ENCODE results near the gene NDUFA3. TPM values are rescaled to one million over a fixed set of nuclear protein-coding genes. Genes with fewer than 3 reads are reported as not detected.
A peak's percentile ranks its signal among the peaks of the same experiment; 100 is the strongest.

NDUFA3 gene
- total RNA-seq, 1 donor from 2014 or later: 77.4 TPM

GRCh38 chr19:54155694-54156093, 53.0 kb downstream of the NDUFA3 start:
- DNase-seq (ENCODE audit: low spot score): no peak
- Mint-ChIP-seq H3K4me1 (ENCODE audit: low read depth) (peaks cover 31% of the 10 kb centered on the region), H3K36me3 (ENCODE audit: low read depth) (peaks cover 27% of the 10 kb centered on the region), H3K4me3 (ENCODE audit: unreplicated experiment) (no peak overlapping the region), H3K27ac (ENCODE audit: unreplicated experiment) (no peak overlapping the region), H3K27me3 (ENCODE audit: low read depth) (no peaks in the 10 kb centered on the region), H3K9me3 (ENCODE audit: low read depth) (no peaks in the 10 kb centered on the region)
- no peak for TF ChIP-seq CTCF (IDR thresholded peaks at IDR 0.05)

DNA sequence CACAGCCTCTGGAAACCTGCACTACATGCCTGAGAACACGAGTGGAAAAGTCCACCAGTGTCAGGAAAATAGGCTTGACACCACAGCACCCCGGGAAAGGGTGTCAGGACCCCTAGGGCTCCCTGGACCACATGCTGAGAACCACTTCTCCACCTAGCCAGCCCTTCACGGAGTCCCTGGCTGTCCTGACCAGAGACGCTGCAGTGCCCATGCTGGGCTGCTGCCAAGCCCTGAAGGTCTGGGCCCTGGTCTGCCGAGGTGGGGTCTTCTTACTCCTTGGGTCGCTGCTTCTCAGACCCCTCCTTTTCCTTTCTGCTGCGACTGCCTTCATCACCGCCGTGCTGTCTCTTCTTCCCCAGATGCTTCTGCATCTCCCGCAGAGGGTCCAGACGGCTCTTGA, 53.8 kb downstream of the NDUFA3 start:
- no peak for TF ChIP-seq CTCF (IDR thresholded peaks at IDR 0.05)
- H3K4me1 Mint-ChIP-seq (ENCODE audit: low read depth): peaks cover 36% of the 10 kb centered on the region

DNA sequence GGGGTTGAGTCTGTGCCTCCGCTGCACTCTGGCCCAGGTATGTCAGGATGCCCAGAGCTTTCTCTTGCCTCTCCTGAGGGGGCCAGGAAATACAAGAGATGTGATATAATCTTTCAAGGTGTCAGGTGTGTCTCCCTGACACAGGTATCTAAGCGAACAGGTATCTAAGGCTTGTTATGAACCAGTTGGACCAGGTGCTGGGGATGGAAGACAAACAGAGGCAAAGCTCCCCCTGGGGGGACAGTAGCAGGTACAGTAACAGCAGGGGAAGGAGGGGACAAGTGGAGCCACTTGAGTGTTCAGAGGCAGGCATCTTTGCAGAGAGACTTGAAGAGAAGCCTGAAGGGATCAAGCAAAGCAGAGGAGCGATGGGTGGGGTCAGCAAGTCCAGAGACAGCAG, 54.3 kb downstream of the NDUFA3 start:
- no peaks in the 10 kb centered on the region for H3K9me3 Mint-ChIP-seq (ENCODE audit: low read depth)
- no peak for TF ChIP-seq CTCF (IDR thresholded peaks at IDR 0.05)
- peaks cover 38% of the 10 kb centered on the region for H3K4me1 Mint-ChIP-seq (ENCODE audit: low read depth)
- H3K27me3 Mint-ChIP-seq (ENCODE audit: low read depth): no peaks in the 10 kb centered on the region
- H3K36me3 Mint-ChIP-seq (ENCODE audit: low read depth): peaks cover 19% of the 10 kb centered on the region
- peak overlapping the region; percentile 69 for H3K27ac Mint-ChIP-seq (ENCODE audit: unreplicated experiment)
- H3K4me3 Mint-ChIP-seq (ENCODE audit: unreplicated experiment): no peak overlapping the region
- DNase-seq (ENCODE audit: low spot score): no peak

More for the DNA sequence above, 53.8 kb downstream of the NDUFA3 start:
- H3K4me3 Mint-ChIP-seq (ENCODE audit: unreplicated experiment): no peak overlapping the region
- no peak for DNase-seq (ENCODE audit: low spot score)
- no peak overlapping the region for H3K27ac Mint-ChIP-seq (ENCODE audit: unreplicated experiment)
- no peaks in the 10 kb centered on the region for H3K27me3 Mint-ChIP-seq (ENCODE audit: low read depth)
- H3K9me3 Mint-ChIP-seq (ENCODE audit: low read depth): no peaks in the 10 kb centered on the region
- peaks cover 22% of the 10 kb centered on the region for H3K36me3 Mint-ChIP-seq (ENCODE audit: low read depth)

Other genes with a start within 250 kb of the NDUFA3 start
- 184 to 293 TPM (median 292 TPM) in 3 replicates for gene MYADM, start 235.0 kb upstream of the NDUFA3 start, total RNA-seq
- 0.15 to 0.56 TPM in 2 of 3 replicates, not detected in the other for gene PRKCG, start 220.7 kb upstream of the NDUFA3 start, total RNA-seq
- gene CACNG7, start 193.6 kb upstream of the NDUFA3 start, total RNA-seq: not detected in 3 replicates
- gene CACNG8, start 139.9 kb upstream of the NDUFA3 start, total RNA-seq: 0.05 TPM in 1 of 3 replicates, not detected in the others
- not detected in 3 replicates for gene CACNG6, start 111.2 kb upstream of the NDUFA3 start, total RNA-seq
- gene VSTM1, start 39.0 kb upstream of the NDUFA3 start, total RNA-seq: not detected in 3 replicates
- gene TARM1, start 21.5 kb upstream of the NDUFA3 start, total RNA-seq: not detected in 3 replicates
- 0.21 to 0.48 TPM (median 0.37 TPM) in 3 replicates for gene OSCAR, start 2.1 kb upstream of the NDUFA3 start, total RNA-seq
- gene TFPT, start 12.8 kb downstream of the NDUFA3 start, total RNA-seq: 23.3 to 28.5 TPM (median 28.0 TPM) in 3 replicates
- 45.8 to 62.5 TPM (median 45.9 TPM) in 3 replicates for gene PRPF31, start 12.9 kb downstream of the NDUFA3 start, total RNA-seq
- gene CNOT3, start 34.9 kb downstream of the NDUFA3 start, total RNA-seq: 33.1 to 47.3 TPM (median 33.7 TPM) in 3 replicates
- 4.4 to 6.0 TPM (median 4.5 TPM) in 3 replicates for gene LENG1, start 56.9 kb downstream of the NDUFA3 start, total RNA-seq
- gene TMC4, start 70.3 kb downstream of the NDUFA3 start, total RNA-seq: 0.73 to 3.7 TPM (median 3.2 TPM) in 3 replicates
- gene MBOAT7, start 86.7 kb downstream of the NDUFA3 start, total RNA-seq: 71.4 to 83.8 TPM (median 76.6 TPM) in 3 replicates
- 39.6 to 46.2 TPM (median 40.5 TPM) in 3 replicates for gene TSEN34, start 88.5 kb downstream of the NDUFA3 start, total RNA-seq
- 689 to 819 TPM (median 699 TPM) in 3 replicates for gene RPS9, start 98.0 kb downstream of the NDUFA3 start, total RNA-seq
- not detected in 3 replicates for gene LILRB3, start 120.2 kb downstream of the NDUFA3 start, total RNA-seq
- gene LILRA6, start 139.9 kb downstream of the NDUFA3 start, total RNA-seq: not detected in 3 replicates
- not detected in 3 replicates for gene LILRB5, start 154.4 kb downstream of the NDUFA3 start, total RNA-seq
- gene LILRB2, start 178.3 kb downstream of the NDUFA3 start, total RNA-seq: not detected in 3 replicates
- not detected in 3 replicates for gene LILRA5, start 210.3 kb downstream of the NDUFA3 start, total RNA-seq
- gene LILRA4, start 236.3 kb downstream of the NDUFA3 start, total RNA-seq: not detected in 3 replicates

Data from chondrocyte (in vitro differentiated cells).